HG03159 (cell line): ENCODE measurements around the gene LMBR1L.
A peak's percentile ranks its signal among the peaks of the same experiment; 100 is the strongest.
"Not testable (repeated sequence)": the region's sequence is repeated elsewhere in the genome, so short reads cannot be mapped to it uniquely, and the experiment has no call there.

Experiments
- ATAC-seq: cut with Tn5 transposase; IDR thresholded peaks from one replicate; pipeline ENCODE4 v1.9.1; 2021; ENCODE audit warnings: mild to moderate bottlenecking, moderate library complexity; ENCODE audit not compliant: unreplicated experiment

The LMBR1L gene

GRCh38 chr12:49110464-49111155 lies at the start of gene LMBR1L:
Gene LMBR1L (minus strand): TSS chr12:49110847. CDS start chr12:49110555, 292 bp downstream.
- ATAC-seq: peak; percentile 98

- no peak for ATAC-seq
Measured at GRCh38 chr12:49160399-49160798, 49.8 kb upstream of the LMBR1L start.

GRCh38 chr12:49154221-49154620 lies 43.6 kb upstream of the LMBR1L start:
- no peak for ATAC-seq

GRCh38 chr12:49147384-49147783 lies 36.7 kb upstream of the LMBR1L start:
- no peak for ATAC-seq

- no peak for ATAC-seq
Measured at GRCh38 chr12:49146406-49146805, 35.8 kb upstream of the LMBR1L start.

GRCh38 chr12:49144384-49144783 lies 33.7 kb upstream of the LMBR1L start:
- no peak for ATAC-seq

GRCh38 chr12:49138999-49139398 lies 28.4 kb upstream of the LMBR1L start:
- no peak for ATAC-seq

GRCh38 chr12:49138587-49138986 lies 27.9 kb upstream of the LMBR1L start:
- no peak for ATAC-seq

- no peak for ATAC-seq
Measured at GRCh38 chr12:49137476-49137875, 26.8 kb upstream of the LMBR1L start.

- ATAC-seq: not testable (repeated sequence)
Measured at GRCh38 chr12:49136997-49137396, 26.4 kb upstream of the LMBR1L start.

- ATAC-seq: no peak
Measured at GRCh38 chr12:49133590-49133989, 22.9 kb upstream of the LMBR1L start.

GRCh38 chr12:49133014-49133413 lies 22.4 kb upstream of the LMBR1L start:
- ATAC-seq: no peak

- ATAC-seq: no peak
Measured at GRCh38 chr12:49131894-49132461, 21.3 kb upstream of the LMBR1L start.

- peak; percentile 60 for ATAC-seq
Measured at GRCh38 chr12:49131051-49131893, 20.6 kb upstream of the LMBR1L start, which contains the start of gene TUBA1B. Gene TUBA1B (minus strand): TSS chr12:49131395. CDS start chr12:49131300, 95 bp downstream.

GRCh38 chr12:49130151-49131050 lies 19.8 kb upstream of the LMBR1L start:
- peak; percentile 53 for ATAC-seq

- no peak for ATAC-seq
Measured at GRCh38 chr12:49129332-49130150, 18.9 kb upstream of the LMBR1L start.

- ATAC-seq: not testable (repeated sequence)
Measured at GRCh38 chr12:49127971-49128370, 17.3 kb upstream of the LMBR1L start.

GRCh38 chr12:49126852-49127763 lies 16.5 kb upstream of the LMBR1L start:
- ATAC-seq: no peak
